Measurements from ENCODE around the gene CPLX4. TPM values are rescaled to one million over a fixed set of nuclear protein-coding genes. Genes with fewer than 3 reads are reported as not detected.
A peak's percentile ranks its signal among the peaks of the same experiment; 100 is the strongest.

The CPLX4 gene
- polyA plus RNA-seq, 3 donors, result 0.07 to 0.26 (median 0.22) TPM

- DNase-seq, result peak; percentile 71
These were observed 10.1 kb downstream of the CPLX4 start for GRCh38 chr18:59308248-59308937.

- no peak for DNase-seq
These were observed 11.8 kb downstream of the CPLX4 start for GRCh38 chr18:59306640-59307039.

GRCh38 chr18:59305295-59305694 is 13.2 kb downstream of the CPLX4 start:
- no peak for DNase-seq

GRCh38 chr18:59303656-59304195 is 14.7 kb downstream of the CPLX4 start:
- no peak for DNase-seq

GRCh38 chr18:59303006-59303405 is 15.4 kb downstream of the CPLX4 start:
- DNase-seq, result no peak

- no peak for DNase-seq
These were observed 16.5 kb downstream of the CPLX4 start for GRCh38 chr18:59301929-59302328.

GRCh38 chr18:59300676-59301285 is 17.7 kb downstream of the CPLX4 start:
- no peak for DNase-seq

- DNase-seq, result no peak
These were observed 19.6 kb downstream of the CPLX4 start for GRCh38 chr18:59298871-59299270.

- DNase-seq, result no peak
These were observed 25.1 kb downstream of the CPLX4 start for GRCh38 chr18:59293317-59293716.

GRCh38 chr18:59286341-59286740 is 32.1 kb downstream of the CPLX4 start:
- no peak for DNase-seq

GRCh38 chr18:59282341-59282740 is 36.1 kb downstream of the CPLX4 start:
- DNase-seq, result no peak

- DNase-seq, result no peak
These were observed 38.7 kb downstream of the CPLX4 start for GRCh38 chr18:59279722-59280121.

GRCh38 chr18:59279193-59279592 is 39.3 kb downstream of the CPLX4 start:
- no peak for DNase-seq

- DNase-seq, result no peak
These were observed 39.7 kb downstream of the CPLX4 start for GRCh38 chr18:59278793-59279192.

GRCh38 chr18:59276047-59276446 is 42.4 kb downstream of the CPLX4 start:
- no peak for DNase-seq

- DNase-seq, result no peak
These were observed 43.0 kb downstream of the CPLX4 start for GRCh38 chr18:59275406-59275949.

- DNase-seq, result no peak
These were observed 43.9 kb downstream of the CPLX4 start for GRCh38 chr18:59274533-59274928.

GRCh38 chr18:59273759-59274532 is 44.5 kb downstream of the CPLX4 start:
- no peak for DNase-seq

- no peak for DNase-seq
These were observed 45.3 kb downstream of the CPLX4 start, which contains the start of gene RAX for GRCh38 chr18:59272891-59273758. Gene RAX, minus strand, starts transcription at chr18:59273454. Its CDS starts 248 bp downstream, at chr18:59273206.

GRCh38 chr18:59272221-59272888 is 46.1 kb downstream of the CPLX4 start:
- DNase-seq, result no peak

All from renal pelvis (tissue), 4 donors.